Retinal pigment epithelial cell (primary cell): ENCODE data around the gene ADAMTS2.

ENCODE experiments used
- DNase-seq: peaks from one replicate; pipeline ENCODE4 v3.0.0-alpha.2; 2010; ENCODE audit warnings: low read depth
- H3K4me3 ChIP-seq: 2 replicates; pipeline ENCODE4 v1.5.1; 2011; ENCODE audit warnings: mild to moderate bottlenecking, low read length, control low read depth, moderate library complexity
- CTCF ChIP-seq: conservative IDR thresholded peaks from 2 replicates; pipeline ENCODE4 v1.5.1; 2011; ENCODE audit warnings: low read depth, low read length, control low read depth, inconsistent platforms

ADAMTS2 gene

GRCh38 chr5:179269781-179270543 is 75.3 kb downstream of the ADAMTS2 start:
- H3K4me3 ChIP-seq, result no peak overlapping the region
- DNase-seq, result no peak
- no peak for TF ChIP-seq CTCF

GRCh38 chr5:179268966-179269693 is 76.1 kb downstream of the ADAMTS2 start:
- no peak overlapping the region for H3K4me3 ChIP-seq
- TF ChIP-seq CTCF, result no peak
- no peak for DNase-seq

DNA sequence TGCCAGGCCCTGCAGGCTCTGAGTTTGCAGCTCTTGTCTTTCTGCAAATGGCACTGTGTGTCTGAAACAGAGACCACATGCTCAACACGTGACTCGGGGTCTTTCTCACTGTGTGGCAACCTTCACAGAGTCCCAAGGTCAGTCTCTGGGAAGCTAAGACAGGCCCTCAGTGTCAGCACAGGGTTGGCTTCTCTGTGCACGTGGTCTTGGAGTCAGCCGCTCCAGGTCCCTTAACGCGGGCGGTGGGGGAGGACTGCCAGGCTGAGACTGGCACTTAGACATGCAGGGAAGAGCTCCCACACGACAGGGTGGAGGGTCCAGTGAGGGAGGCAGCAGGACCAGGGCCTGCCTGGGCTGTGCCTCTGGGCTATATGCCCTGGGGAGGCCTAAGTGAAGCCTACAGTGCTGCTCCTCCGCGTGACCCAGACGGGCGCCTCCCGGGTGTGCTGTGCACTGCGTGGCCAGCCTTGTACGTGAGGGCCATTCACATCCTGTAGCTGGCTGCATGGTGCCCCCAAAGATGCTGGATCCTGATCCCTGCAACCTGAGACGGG is 76.8 kb downstream of the ADAMTS2 start:
- TF ChIP-seq CTCF, result no peak
- DNase-seq, result no peak
- no peak overlapping the region for H3K4me3 ChIP-seq

- no peak for TF ChIP-seq CTCF
- no peak for DNase-seq
- no peak overlapping the region for H3K4me3 ChIP-seq
Observed at GRCh38 chr5:179267671-179268083, 77.6 kb downstream of the ADAMTS2 start.

GRCh38 chr5:179267071-179267670 is 78.1 kb downstream of the ADAMTS2 start:
- H3K4me3 ChIP-seq, result no peak overlapping the region
- TF ChIP-seq CTCF, result no peak
- no peak for DNase-seq

- H3K4me3 ChIP-seq, result no peak overlapping the region
- no peak for DNase-seq
- TF ChIP-seq CTCF, result no peak
Observed at GRCh38 chr5:179266291-179267070, 78.8 kb downstream of the ADAMTS2 start.
